Inferior parietal cortex (tissue), 1 donor: ENCODE results near the gene APOLD1.
"Not testable (repeated sequence)": the region's sequence is repeated elsewhere in the genome, so short reads cannot be mapped to it uniquely, and the experiment has no call there.

Source experiments
- DNase-seq: peaks from one replicate; pipeline ENCODE4 v3.0.0-alpha.2; 2016; ENCODE audit errors: extremely low spot score

Gene APOLD1

GRCh38 chr12:12784911-12785814, at the start of gene APOLD1:
Gene APOLD1 (plus strand): TSS chr12:12785659. CDS start chr12:12785692, 33 bp downstream.
- no peak for DNase-seq

- peak; percentile 70 for DNase-seq
Measured at GRCh38 chr12:12736759-12737676, 48.4 kb upstream of the APOLD1 start.

GRCh38 chr12:12738152-12738551, 47.3 kb upstream of the APOLD1 start:
- not testable (repeated sequence) for DNase-seq

GRCh38 chr12:12741660-12742059, 43.8 kb upstream of the APOLD1 start:
- DNase-seq: no peak

- DNase-seq: no peak
Measured at GRCh38 chr12:12744546-12745305, 40.7 kb upstream of the APOLD1 start.

GRCh38 chr12:12745576-12746211, 39.8 kb upstream of the APOLD1 start:
- no peak for DNase-seq

GRCh38 chr12:12747278-12747677, 38.2 kb upstream of the APOLD1 start:
- DNase-seq: no peak

GRCh38 chr12:12748044-12748443, 37.4 kb upstream of the APOLD1 start:
- no peak for DNase-seq

GRCh38 chr12:12749433-12749832, 36.0 kb upstream of the APOLD1 start:
- DNase-seq: peak; percentile 36

GRCh38 chr12:12755923-12756322, 29.5 kb upstream of the APOLD1 start:
- no peak for DNase-seq

- no peak for DNase-seq
Measured at GRCh38 chr12:12757121-12757520, 28.3 kb upstream of the APOLD1 start.

GRCh38 chr12:12759234-12759915, 26.1 kb upstream of the APOLD1 start:
- DNase-seq: no peak

- DNase-seq: no peak
Measured at GRCh38 chr12:12764824-12765223, 20.6 kb upstream of the APOLD1 start.

- DNase-seq: no peak
Measured at GRCh38 chr12:12770262-12770661, 15.2 kb upstream of the APOLD1 start.

GRCh38 chr12:12774791-12775190, 10.7 kb upstream of the APOLD1 start:
- DNase-seq: no peak

- no peak for DNase-seq
Measured at GRCh38 chr12:12776261-12776660, 9.2 kb upstream of the APOLD1 start.

- no peak for DNase-seq
Measured at GRCh38 chr12:12777092-12777491, 8.4 kb upstream of the APOLD1 start.

- no peak for DNase-seq
Measured at GRCh38 chr12:12779007-12779406, 6.5 kb upstream of the APOLD1 start.

GRCh38 chr12:12779529-12779928, 5.9 kb upstream of the APOLD1 start:
- no peak for DNase-seq

- no peak for DNase-seq
Measured at GRCh38 chr12:12784116-12784515, 1.3 kb upstream of the APOLD1 start.

GRCh38 chr12:12786351-12786705, 869 bp downstream of the APOLD1 start:
- DNase-seq: no peak
